ENCODE data around the gene SULF2. TPM values are rescaled to one million over a fixed set of nuclear protein-coding genes. Genes with fewer than 3 reads are reported as not detected.

SULF2 gene
- total RNA-seq, 1 donor from 2014 or later = 40.4 TPM

- TF ChIP-seq, protein P1, sequence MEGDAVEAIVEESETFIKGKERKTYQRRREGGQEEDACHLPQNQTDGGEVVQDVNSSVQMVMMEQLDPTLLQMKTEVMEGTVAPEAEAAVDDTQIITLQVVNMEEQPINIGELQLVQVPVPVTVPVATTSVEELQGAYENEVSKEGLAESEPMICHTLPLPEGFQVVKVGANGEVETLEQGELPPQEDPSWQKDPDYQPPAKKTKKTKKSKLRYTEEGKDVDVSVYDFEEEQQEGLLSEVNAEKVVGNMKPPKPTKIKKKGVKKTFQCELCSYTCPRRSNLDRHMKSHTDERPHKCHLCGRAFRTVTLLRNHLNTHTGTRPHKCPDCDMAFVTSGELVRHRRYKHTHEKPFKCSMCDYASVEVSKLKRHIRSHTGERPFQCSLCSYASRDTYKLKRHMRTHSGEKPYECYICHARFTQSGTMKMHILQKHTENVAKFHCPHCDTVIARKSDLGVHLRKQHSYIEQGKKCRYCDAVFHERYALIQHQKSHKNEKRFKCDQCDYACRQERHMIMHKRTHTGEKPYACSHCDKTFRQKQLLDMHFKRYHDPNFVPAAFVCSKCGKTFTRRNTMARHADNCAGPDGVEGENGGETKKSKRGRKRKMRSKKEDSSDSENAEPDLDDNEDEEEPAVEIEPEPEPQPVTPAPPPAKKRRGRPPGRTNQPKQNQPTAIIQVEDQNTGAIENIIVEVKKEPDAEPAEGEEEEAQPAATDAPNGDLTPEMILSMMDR (IDR thresholded peaks at IDR 0.05) = no peak
- Mint-ChIP-seq H3K27me3 (ENCODE audit: unreplicated experiment) (peaks cover 19% of the 10 kb centered on the region), H3K4me3 (ENCODE audit: unreplicated experiment) (no peak overlapping the region), H3K9me3 (ENCODE audit: unreplicated experiment) (no peaks in the 10 kb centered on the region), H3K27ac (ENCODE audit: unreplicated experiment) (no peak overlapping the region), H3K4me1 (ENCODE audit: unreplicated experiment) (peaks cover 6% of the 10 kb centered on the region), H3K36me3 (ENCODE audit: unreplicated experiment) (peaks cover 2% of the 10 kb centered on the region)
- no peak for DNase-seq (ENCODE audit: extremely low spot score, unreplicated experiment)
These were observed 80.4 kb downstream of the SULF2 start for GRCh38 chr20:47704746-47705496.

DNA sequence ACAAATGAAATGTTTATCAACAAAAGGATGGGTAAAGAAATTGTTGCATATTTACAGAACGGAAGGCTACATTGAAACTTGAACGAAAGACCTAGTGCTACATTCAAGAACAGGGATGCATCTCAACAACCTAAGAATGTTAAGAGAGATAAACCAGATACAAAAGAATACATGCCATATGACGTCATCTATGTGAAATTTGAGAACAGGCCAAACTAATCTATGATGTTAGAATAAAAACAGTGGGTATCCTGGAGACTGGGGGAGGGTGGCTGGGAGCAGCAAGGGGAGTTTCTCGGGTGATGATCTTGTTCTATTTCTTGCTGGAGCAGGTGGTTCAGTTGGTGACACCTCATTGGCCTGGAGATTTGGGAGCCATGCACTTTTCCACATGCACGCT is 81.5 kb downstream of the SULF2 start:
- no peak for DNase-seq (ENCODE audit: extremely low spot score, unreplicated experiment)
- H3K36me3 Mint-ChIP-seq (ENCODE audit: unreplicated experiment) = no peaks in the 10 kb centered on the region
- no peak overlapping the region for H3K27ac Mint-ChIP-seq (ENCODE audit: unreplicated experiment)
- H3K4me3 Mint-ChIP-seq (ENCODE audit: unreplicated experiment) = no peak overlapping the region
- no peaks in the 10 kb centered on the region for H3K9me3 Mint-ChIP-seq (ENCODE audit: unreplicated experiment)
- TF ChIP-seq, protein P1 (IDR thresholded peaks at IDR 0.05) = no peak
- peaks cover 6% of the 10 kb centered on the region for H3K4me1 Mint-ChIP-seq (ENCODE audit: unreplicated experiment)
- peaks cover 14% of the 10 kb centered on the region for H3K27me3 Mint-ChIP-seq (ENCODE audit: unreplicated experiment)

- Mint-ChIP-seq H3K27ac (ENCODE audit: unreplicated experiment) (no peak overlapping the region), H3K27me3 (ENCODE audit: unreplicated experiment) (no peaks in the 10 kb centered on the region), H3K4me1 (ENCODE audit: unreplicated experiment) (peaks cover 6% of the 10 kb centered on the region), H3K36me3 (ENCODE audit: unreplicated experiment) (no peaks in the 10 kb centered on the region), H3K4me3 (ENCODE audit: unreplicated experiment) (no peak overlapping the region), H3K9me3 (ENCODE audit: unreplicated experiment) (no peaks in the 10 kb centered on the region)
- no peak for DNase-seq (ENCODE audit: extremely low spot score, unreplicated experiment)
- TF ChIP-seq, protein P1 (IDR thresholded peaks at IDR 0.05) = no peak
These were observed 83.7 kb downstream of the SULF2 start for GRCh38 chr20:47701612-47702011.

- Mint-ChIP-seq H3K4me3 (ENCODE audit: unreplicated experiment) (no peak overlapping the region), H3K9me3 (ENCODE audit: unreplicated experiment) (no peaks in the 10 kb centered on the region), H3K27me3 (ENCODE audit: unreplicated experiment) (no peaks in the 10 kb centered on the region), H3K27ac (ENCODE audit: unreplicated experiment) (no peak overlapping the region), H3K36me3 (ENCODE audit: unreplicated experiment) (no peaks in the 10 kb centered on the region), H3K4me1 (ENCODE audit: unreplicated experiment) (peaks cover 6% of the 10 kb centered on the region)
- TF ChIP-seq, protein P1 (IDR thresholded peaks at IDR 0.05) = no peak
- DNase-seq (ENCODE audit: extremely low spot score, unreplicated experiment) = no peak
These were observed 85.0 kb downstream of the SULF2 start for GRCh38 chr20:47700327-47700726.

GRCh38 chr20:47699818-47700217 is 85.5 kb downstream of the SULF2 start:
- H3K27me3 Mint-ChIP-seq (ENCODE audit: unreplicated experiment) = no peaks in the 10 kb centered on the region
- H3K9me3 Mint-ChIP-seq (ENCODE audit: unreplicated experiment) = no peaks in the 10 kb centered on the region
- H3K36me3 Mint-ChIP-seq (ENCODE audit: unreplicated experiment) = no peaks in the 10 kb centered on the region
- no peak overlapping the region for H3K4me3 Mint-ChIP-seq (ENCODE audit: unreplicated experiment)
- no peak overlapping the region for H3K27ac Mint-ChIP-seq (ENCODE audit: unreplicated experiment)
- no peak for DNase-seq (ENCODE audit: extremely low spot score, unreplicated experiment)
- peaks cover 2% of the 10 kb centered on the region for H3K4me1 Mint-ChIP-seq (ENCODE audit: unreplicated experiment)
- TF ChIP-seq, protein P1 (IDR thresholded peaks at IDR 0.05) = no peak

Measured in osteocyte (in vitro differentiated cells).